Adipose tissue (tissue), 3 donors: ENCODE measurements around the gene MYF6. TPM values are rescaled to one million over a fixed set of nuclear protein-coding genes. Genes with fewer than 3 reads are reported as not detected.

Source experiments
- H3K27ac ChIP-seq: one replicate; pipeline ENCODE4 v1.5.1; 2013; ENCODE audit warnings: low read depth, low read length
- WGBS, 3 donors: extraction: QIAGEN DNeasy Blood & Tissue Kit; methylation state at CpG; one replicate each; pipeline ENCODE4 v1.1.7; 2013; 5-methylcytosine and 5-hydroxymethylcytosine counted together
- polyA plus RNA-seq, 3 donors: library from polyadenylated mRNA; stranded (reverse); fragments of 200-250 nt; gene quantifications; one replicate each; pipeline ENCODE4 v1.2.3, GENCODE V29; 2013
- donor health status: healthy with polysubstance abuse.
- donor health status: Bipolar disorder and iron deficiency.
- donor health status: healthy.

Gene MYF6
- polyA plus RNA-seq, 3 donors, result 0.07 to 1.0 (median 0.18) TPM

DNA sequence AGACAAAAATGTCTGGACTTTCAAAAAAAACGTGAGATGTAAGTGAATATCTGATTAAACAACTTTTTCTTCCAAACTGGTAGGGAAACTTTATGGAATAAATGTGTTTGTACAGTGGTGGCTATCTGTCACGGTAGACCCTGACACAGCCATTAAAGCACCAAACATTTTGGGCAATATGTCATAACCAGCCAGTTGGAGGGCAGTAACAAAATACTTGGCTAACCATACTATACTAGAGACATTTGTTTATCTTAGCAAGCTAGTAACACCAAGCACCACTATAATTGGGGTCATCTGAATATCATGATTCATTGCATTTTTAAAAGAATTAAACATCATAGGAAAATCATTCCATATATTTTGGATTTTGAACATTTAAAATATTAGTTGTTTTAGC is 6.0 kb upstream of the MYF6 start:
- no peak overlapping the region for H3K27ac ChIP-seq
- 58 to 85% (median 78%) methylated on average over 2 of the region's 2 CpGs for WGBS, 3 donors

DNA sequence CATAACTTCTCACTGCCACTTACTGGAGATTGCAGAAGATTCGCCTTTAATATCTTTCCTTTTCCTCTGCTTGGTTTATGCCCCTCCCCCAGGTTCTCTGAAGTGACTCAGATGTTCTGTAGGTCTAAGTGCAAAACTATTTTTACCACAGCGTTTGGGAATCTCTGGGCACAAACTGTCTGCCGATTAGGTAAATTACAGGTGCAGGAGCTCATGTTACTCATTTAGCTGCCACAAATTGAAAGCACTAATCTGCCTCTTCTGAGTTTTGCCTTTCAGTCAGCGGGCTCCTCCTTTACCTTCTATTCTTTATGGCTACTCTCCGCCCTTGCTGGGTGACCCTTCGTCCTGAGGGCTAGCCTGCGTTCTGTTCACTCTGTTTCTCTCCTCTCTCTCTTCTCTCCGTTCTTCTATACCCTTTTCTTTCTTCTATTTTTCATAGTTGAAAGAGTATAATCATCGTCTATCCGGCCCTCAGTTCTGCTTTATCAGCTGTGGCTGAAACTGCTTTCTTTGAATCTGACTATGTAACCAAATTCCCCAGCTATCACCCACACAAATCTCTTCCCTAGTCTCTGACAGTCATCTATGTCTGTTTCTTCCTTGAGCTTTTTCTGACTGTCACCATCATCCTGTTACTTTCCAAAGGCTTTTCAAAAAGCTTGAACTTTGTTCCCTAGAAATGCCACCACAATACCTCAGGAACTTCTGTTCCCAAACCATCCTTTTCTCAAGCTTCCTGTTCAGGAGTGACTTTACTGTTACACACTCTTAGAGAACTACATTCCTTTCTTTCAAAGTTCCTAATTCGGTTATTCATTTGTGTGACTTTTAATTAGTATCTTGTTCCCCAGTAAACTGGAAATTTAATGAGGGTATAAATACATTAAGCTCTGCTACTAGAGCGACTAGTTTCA is 4.3 kb upstream of the MYF6 start:
- no peak overlapping the region for H3K27ac ChIP-seq
- 41 to 57% (median 52%) methylated on average over 12 of the region's 12 CpGs for WGBS, 3 donors

DNA sequence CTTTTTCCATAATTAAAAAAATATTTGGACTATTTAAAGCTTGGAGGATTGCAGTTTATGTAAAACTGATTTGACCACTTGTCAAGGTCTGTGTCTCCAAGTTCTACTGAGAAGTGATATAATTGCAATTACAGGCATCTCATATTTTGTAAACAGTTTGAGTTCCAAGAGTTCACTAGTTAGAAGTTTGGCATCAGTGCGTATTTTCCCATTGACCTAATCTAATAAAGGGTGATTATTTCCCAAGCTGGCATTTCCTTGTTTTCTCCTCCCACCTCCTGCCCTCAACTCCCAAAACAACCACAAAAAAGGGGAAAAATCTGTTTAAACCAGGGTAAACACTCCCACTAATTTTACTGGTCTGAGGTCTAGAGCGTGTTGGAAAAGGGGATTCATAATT is 3.0 kb upstream of the MYF6 start:
- no peak overlapping the region for H3K27ac ChIP-seq
- 76 to 81% (median 79%) methylated on average over 2 of the region's 2 CpGs for WGBS, 3 donors

DNA sequence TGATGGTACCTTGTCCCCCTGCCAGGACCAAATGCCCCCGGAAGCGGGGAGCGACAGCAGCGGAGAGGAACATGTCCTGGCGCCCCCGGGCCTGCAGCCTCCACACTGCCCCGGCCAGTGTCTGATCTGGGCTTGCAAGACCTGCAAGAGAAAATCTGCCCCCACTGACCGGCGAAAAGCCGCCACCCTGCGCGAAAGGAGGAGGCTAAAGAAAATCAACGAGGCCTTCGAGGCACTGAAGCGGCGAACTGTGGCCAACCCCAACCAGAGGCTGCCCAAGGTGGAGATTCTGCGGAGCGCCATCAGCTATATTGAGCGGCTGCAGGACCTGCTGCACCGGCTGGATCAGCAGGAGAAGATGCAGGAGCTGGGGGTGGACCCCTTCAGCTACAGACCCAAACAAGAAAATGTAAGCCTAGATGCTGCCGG is 410 bp downstream of the MYF6 start:
- 23 to 48% (median 44%) methylated on average over 21 of the region's 21 CpGs for WGBS, 3 donors
- H3K27ac ChIP-seq, result no peak overlapping the region

DNA sequence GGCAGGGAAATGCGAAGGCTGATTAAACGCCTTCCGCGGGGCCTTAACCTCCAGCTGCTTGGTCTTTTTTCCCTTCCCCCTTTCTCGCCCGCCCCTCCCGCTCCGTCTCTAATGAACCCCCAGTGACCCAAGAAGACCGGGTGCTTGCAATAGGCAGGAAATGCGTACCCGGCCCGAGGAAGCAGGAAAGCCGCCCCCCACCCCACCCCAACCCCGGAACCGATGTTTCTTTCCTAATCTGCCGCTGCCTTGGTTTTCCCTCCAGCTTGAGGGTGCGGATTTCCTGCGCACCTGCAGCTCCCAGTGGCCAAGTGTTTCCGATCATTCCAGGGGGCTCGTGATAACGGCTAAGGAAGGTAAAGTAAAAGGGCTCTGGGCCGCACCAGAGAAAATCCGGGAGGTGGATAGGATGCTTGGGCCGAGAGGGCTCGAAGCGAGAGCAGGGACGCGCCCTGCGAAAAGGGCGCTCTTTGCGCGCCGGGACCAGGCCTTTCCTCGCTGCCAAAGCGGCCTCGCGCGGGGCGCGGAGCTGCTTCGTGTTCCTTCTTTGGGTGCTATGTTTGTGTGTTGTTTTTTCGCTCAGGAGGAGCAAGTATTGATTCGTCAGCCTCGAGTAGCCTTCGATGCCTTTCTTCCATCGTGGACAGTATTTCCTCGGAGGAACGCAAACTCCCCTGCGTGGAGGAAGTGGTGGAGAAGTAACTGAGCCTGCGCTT is 983 bp downstream of the MYF6 start:
- 3 to 8% (median 6%) methylated on average over 48 to 50 of the region's 50 CpGs for WGBS, 3 donors
- H3K27ac ChIP-seq, result no peak overlapping the region

DNA sequence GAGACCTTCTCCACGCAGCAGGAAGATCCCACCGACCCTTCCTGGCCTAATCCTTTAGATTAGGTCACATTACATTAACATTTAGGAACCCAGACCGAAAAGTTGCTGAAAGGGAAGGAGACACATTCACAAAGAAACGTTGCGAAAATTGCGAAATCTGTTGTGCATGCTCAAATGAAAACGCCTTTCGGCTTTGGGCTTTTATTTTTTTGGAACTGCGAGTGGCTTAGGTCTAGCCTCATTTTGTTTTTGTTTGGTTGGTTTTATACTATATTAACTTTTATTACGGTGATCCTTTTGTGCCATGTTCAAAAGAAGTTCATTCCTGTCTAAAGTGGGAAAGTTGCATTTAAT is 1.5 kb downstream of the MYF6 start:
- H3K27ac ChIP-seq, result no peak overlapping the region
- WGBS, 3 donors, result 29 to 39% (median 38%) methylated on average over 10 of the region's 10 CpGs

DNA sequence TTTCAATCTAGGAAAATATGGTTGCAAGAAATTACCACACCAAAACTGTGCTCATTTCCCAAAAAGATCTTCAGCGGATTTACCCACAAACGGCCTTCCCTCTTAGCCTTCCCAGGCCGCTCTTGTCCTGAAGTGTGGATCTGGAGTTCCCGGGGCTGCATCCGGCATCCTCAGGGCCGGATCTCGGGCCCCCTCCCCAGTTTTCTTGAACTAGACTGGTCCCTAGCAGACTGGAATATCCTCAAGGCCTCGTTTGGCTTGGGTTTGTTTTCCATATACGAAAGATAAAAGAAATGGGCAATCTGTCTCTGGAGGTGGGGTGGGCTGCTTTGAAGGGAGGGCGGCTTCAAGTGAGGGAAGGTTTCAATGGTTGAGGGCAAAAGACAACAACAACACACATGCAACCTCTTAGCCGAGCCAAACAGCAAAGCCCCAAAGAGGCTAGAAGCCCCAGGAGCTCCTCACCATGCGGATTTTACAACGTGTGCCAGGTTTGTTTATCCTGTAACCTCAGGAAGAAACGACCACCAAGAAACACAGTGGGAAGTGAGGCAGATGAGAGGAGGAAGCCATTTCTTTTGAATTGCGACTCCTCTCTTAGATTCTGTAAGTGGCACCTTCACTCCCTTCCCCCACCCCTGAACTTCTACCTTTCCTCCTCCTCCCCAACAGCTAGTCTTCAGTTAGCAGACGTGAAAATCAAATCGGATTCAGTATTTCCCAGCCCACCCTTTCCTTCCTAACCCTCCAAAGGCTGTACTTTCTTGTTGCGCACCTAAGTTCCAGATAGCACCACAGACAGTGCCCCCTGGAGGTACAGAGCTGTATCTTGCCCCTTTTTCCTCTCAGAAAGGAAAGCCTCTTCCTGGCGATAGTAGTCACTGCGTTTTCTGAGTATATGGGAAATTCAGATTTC is 2.6 kb downstream of the MYF6 start:
- no peak overlapping the region for H3K27ac ChIP-seq
- WGBS, 3 donors, result 45 to 64% (median 63%) methylated on average over 20 of the region's 20 CpGs

DNA sequence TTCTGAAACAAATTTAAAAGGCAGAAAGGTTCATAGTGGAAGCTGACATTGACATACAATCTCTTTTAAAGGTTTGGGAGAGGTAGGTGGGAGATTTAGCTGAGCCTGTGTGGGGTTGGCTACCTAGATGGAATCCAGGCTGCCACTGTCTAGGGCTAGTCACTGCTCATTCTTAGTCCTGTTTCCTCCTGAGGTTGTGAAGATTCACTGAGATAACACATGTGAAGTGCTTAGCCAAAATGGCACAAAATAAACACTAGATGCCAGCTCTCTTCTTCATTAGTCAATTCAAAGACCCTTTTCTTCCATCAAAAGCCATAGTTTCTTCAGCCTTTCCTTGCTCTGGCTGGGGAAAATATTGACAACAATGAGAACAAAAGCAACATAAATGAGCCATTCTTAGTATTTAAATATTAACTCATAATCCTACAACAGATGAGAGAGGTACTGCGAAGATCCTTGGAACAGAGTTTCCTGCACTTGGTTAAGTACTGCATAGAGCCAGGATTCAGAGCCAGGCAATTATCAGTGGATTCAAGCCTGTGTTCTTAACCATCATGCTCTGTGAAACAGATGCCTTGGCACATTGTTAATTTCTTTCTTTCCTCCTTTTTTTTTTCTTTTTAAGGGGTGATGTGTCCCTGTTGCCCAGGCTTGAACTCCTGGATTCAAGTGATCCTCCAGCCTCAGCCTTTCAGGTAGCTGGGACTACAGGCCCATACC is 3.5 kb downstream of the MYF6 start:
- H3K27ac ChIP-seq, result no peak overlapping the region
- WGBS, 3 donors, result 89 to 94% (median 90%) methylated on average over 1 of the region's 1 CpG

DNA sequence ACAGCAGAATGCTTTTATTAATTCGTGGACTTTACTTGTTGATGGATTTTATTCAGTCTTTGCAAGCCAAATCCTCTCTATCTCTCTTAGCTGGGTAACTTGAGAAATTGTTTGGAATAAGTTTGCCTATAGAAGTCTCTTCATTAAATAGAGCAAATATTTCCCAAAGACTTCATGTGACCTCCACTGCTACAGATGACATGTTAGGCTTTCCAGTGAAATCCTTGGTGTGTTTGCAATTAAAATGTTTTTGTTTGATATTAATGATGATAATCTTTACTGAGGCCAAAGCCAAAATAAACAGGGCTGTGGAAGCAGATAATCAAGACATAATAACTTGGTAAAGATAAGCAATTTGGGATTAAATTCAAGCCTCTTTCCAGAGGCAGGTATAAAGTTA is 4.4 kb downstream of the MYF6 start:
- no peak overlapping the region for H3K27ac ChIP-seq
- WGBS, 3 donors, result 62 to 74% (median 64%) methylated on average over 1 of the region's 1 CpG

DNA sequence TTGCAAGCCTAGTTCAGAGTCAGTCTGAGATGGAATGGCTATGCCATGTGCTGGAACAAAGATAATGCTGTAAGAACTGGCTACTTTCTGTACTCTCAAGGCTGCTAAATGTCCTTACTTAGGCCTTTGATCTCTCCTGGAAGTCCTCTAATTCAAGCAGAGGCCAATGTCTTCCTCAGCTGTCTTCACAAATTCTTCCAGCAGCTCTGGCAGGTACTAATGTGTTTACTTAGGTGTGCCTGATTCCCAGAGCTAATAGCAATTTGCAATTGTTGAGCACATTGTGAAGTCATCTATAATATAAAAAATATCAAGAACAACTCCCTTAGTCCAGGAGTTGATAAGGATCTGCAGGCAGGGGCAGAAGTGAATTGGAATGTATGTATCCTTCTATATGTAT is 5.4 kb downstream of the MYF6 start:
- no peak overlapping the region for H3K27ac ChIP-seq

DNA sequence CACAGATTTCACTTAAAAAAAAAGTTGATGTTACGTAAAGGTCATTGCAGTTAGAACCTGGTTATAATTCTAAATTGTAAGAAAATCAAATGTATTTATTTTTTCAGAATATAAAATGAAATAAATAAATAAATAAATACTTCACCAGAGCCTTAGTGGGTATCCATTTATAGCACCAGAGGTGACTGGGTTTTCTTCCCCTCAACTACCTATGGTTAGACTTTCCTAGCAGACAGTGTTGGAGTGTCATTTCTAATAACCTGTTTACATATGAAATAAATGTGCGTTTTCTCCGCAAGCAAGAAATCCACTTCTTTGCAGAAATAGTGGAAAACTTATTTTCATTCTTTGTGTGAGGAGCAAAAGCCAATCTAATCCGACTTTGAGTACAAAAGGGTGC is 6.0 kb downstream of the MYF6 start:
- 63 to 72% (median 63%) methylated on average over 4 of the region's 4 CpGs for WGBS, 3 donors
- no peak overlapping the region for H3K27ac ChIP-seq

DNA sequence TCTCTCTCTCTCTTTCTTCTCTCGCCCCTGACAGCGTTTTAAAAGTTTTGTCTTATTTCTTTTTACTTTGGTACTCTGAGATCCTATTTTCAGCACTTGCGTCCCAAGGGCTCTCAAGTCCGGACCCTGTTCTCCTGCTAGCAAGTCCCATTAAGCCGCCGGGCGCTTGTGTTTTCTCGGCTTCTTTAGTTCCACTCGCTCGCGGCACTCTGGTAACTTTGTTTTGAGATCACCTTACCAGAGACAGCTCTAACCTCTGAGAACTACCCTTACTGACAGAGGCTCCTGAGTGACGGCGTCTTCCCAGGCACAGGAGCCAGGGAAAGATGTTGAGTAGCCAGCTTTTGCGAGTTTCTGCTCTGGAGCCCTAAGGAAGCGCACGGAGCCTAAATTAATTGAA is 6.6 kb downstream of the MYF6 start:
- no peak overlapping the region for H3K27ac ChIP-seq
- 9 to 20% (median 17%) methylated on average over 16 of the region's 16 CpGs for WGBS, 3 donors

DNA sequence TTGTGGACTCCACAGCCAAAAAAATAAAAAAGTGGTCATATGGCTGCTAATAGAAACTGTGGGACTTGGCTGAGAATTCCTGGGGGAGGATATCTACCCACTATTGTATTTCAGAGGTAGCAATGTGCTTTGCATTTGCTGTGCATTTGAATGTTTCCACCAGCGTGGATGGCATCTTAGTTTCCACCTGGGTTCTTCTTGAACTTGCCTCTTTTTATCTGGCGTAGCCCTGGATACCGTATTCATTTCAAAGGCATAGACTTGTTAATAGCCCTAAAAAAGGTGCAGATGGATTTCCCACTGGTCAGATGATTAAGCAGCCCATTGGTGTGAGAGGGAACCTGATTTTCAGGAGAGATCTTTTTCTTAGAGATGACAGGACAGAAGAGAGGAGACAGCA is 7.4 kb downstream of the MYF6 start:
- WGBS, 3 donors, result 34 to 56% (median 48%) methylated on average over 3 of the region's 3 CpGs
- no peak overlapping the region for H3K27ac ChIP-seq

DNA sequence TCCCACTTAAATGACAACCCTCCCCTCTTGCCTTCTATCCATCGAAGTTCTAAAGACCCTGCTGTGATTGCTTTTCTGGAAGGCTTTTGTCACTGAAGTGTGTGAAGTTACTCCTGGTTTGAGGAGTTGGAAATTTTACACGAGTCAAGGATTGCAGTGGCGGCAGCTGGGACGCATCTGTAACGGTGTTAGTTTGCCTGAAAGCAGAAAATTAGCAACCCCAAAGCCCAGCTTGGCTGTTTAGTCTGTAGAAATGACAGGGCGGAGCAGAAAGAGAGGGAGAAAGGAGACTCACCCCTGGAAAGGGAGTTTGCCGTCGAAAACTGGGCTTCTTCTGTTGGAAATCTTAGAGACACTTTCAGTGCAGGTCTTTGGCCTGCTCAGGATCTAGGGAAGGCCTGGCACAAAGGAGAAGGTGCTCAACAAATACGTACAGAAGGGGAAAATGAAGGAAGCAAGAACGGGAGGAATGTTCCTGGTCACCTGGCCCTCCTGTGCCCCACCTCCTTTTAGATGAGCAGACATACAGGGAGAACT is 8.3 kb downstream of the MYF6 start:
- WGBS, 3 donors, result 29 to 34% (median 33%) methylated on average over 10 of the region's 10 CpGs

DNA sequence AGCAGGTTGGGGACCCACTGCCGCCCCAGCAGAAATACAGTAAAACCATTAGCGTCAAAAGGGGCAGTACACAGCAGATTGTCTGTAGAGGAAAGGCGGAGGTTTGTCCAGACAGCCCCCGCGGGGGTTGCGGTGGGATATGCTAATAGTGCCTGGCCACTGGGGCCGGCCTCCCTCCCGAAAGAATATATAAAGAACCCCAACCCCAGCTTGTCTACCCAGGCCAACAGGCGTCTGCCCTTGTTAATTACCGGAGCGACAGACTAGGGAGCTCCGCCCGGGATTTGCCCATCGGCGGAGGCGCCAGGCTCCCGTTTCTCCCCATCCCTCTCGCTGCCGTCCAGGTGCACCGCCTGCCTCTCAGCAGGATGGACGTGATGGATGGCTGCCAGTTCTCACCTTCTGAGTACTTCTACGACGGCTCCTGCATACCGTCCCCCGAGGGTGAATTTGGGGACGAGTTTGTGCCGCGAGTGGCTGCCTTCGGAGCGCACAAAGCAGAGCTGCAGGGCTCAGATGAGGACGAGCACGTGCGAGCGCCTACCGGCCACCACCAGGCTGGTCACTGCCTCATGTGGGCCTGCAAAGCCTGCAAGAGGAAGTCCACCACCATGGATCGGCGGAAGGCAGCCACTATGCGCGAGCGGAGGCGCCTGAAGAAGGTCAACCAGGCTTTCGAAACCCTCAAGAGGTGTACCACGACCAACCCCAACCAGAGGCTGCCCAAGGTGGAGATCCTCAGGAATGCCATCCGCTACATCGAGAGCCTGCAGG is 9.4 kb downstream of the MYF6 start, which contains the start of gene MYF5:
TSS of gene MYF5 (plus strand) at position 217 of the 774 bp plus-strand sequence. CDS start at position 369, 152 bp downstream.
- WGBS, 3 donors, result 29 to 41% (median 32%) methylated on average over 45 of the region's 45 CpGs
- no peak within 1 kb of the TSS for H3K27ac ChIP-seq

More for the DNA sequence above, 8.3 kb downstream of the MYF6 start:
- no peak overlapping the region for H3K27ac ChIP-seq

DNA sequence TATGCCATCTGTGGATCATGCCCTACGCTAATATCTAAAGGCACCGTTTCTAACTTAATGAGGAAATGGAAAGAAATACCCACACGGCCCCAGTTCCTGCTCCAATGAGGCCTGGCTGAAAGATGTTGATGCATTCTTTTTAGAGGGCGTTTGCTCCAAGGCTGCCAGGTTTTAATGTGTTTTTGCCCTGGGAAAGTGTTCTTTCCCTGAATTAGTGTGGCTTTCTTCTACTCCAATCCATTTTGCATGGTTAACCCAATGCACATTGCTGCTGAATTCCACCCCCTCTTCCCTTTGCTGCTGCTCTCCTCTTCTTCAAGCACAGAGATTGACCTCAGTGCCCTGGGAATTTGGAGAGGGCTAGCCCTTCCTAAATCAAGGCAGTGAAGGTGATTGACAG is 10.4 kb downstream of the MYF6 start:
- H3K27ac ChIP-seq, result no peak overlapping the region
- WGBS, 3 donors, result 63 to 67% (median 67%) methylated on average over 4 of the region's 4 CpGs

DNA sequence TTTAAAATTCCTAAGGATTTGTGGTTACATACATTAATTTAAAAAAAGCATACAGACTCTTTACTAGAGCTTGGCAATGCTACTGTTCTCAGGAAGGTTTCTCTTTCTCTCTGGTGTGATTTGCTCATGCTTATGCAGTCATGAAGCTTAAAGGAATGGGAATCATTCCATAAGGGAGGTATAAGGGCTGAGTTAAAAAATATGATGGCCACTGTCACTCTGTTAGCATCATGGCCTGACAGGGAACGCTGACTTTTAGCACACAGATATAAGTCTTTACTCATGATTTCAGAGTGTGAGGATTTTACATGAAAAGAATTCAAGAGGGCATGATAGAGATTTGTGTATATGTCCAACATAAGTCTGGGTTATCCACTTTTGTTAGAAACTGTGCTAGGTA is 13.1 kb downstream of the MYF6 start:
- 84 to 89% (median 87%) methylated on average over 1 of the region's 1 CpG for WGBS, 3 donors
- no peak overlapping the region for H3K27ac ChIP-seq
